Prostate gland (tissue), 2 donors: Measurements from ENCODE around the gene FARS2.

Experiments used
- POLR2A ChIP-seq: fragments of 450-650 bp; IDR thresholded peaks from one replicate; pipeline ENCODE4 v1.6.1; 2016; ENCODE audit warnings: antibody characterized with exemption, mild to moderate bottlenecking
- TF ChIP-seq, protein P1 (sequence below), 4 experiments: fragments of 200-600 bp in 2 of 4; fragments of 450-650 bp in 2 of 4; sonication (generic) in 2 of 4; IDR thresholded peaks; 1 replicate in 3 of 4; 2 replicates in 1 of 4; pipeline ENCODE4 v1.5.1; 2016 to 2019; ENCODE audit warnings: antibody characterized with exemption in 4 of 4, mild to moderate bottlenecking in 2 of 4, moderate library complexity in 2 of 4

GRCh38 chr6:5461365-5461764, 200.1 kb downstream of the FARS2 start:
- TF ChIP-seq, protein P1, sequence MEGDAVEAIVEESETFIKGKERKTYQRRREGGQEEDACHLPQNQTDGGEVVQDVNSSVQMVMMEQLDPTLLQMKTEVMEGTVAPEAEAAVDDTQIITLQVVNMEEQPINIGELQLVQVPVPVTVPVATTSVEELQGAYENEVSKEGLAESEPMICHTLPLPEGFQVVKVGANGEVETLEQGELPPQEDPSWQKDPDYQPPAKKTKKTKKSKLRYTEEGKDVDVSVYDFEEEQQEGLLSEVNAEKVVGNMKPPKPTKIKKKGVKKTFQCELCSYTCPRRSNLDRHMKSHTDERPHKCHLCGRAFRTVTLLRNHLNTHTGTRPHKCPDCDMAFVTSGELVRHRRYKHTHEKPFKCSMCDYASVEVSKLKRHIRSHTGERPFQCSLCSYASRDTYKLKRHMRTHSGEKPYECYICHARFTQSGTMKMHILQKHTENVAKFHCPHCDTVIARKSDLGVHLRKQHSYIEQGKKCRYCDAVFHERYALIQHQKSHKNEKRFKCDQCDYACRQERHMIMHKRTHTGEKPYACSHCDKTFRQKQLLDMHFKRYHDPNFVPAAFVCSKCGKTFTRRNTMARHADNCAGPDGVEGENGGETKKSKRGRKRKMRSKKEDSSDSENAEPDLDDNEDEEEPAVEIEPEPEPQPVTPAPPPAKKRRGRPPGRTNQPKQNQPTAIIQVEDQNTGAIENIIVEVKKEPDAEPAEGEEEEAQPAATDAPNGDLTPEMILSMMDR (IDR thresholded peaks at IDR 0.05), result no peak
- TF ChIP-seq POLR2A, result no peak
